ENCODE data around the gene IL37. TPM values are rescaled to one million over a fixed set of nuclear protein-coding genes. Genes with fewer than 3 reads are reported as not detected.

Gene IL37
- total and polyA plus RNA-seq, 2 of the 13 experiments (the other 11 are each of a cell fraction or from before 2014, with no cell fraction given) = not detected

DNA sequence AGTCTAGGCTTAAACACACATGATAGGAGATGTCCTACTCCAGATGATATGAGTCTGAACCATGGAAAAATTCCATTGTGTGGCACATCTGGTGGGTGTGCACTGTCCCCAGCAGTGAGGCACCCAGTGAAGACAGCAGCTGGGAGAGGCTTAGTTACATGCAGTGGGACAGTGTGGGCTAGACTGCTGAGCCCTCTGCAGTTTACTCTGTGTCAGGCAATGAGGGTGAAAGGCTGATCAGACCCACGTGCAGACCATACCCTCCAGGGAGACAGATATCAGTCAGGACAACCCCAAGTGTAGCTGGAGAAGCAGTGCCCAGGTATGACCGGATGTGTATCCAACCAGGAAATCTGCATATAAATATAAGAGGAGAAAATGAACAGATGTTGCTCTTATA lies 13.4 kb downstream of the IL37 start (continued):
- TF ChIP-seq ATF6 (CRISPR knock-in tag; conservative IDR thresholded peaks at IDR 0.05) = no peak
- no peak for TF ChIP-seq ZNF792 (CRISPR knock-in tag; IDR thresholded peaks at IDR 0.05)
- TF ChIP-seq, protein P1, sequence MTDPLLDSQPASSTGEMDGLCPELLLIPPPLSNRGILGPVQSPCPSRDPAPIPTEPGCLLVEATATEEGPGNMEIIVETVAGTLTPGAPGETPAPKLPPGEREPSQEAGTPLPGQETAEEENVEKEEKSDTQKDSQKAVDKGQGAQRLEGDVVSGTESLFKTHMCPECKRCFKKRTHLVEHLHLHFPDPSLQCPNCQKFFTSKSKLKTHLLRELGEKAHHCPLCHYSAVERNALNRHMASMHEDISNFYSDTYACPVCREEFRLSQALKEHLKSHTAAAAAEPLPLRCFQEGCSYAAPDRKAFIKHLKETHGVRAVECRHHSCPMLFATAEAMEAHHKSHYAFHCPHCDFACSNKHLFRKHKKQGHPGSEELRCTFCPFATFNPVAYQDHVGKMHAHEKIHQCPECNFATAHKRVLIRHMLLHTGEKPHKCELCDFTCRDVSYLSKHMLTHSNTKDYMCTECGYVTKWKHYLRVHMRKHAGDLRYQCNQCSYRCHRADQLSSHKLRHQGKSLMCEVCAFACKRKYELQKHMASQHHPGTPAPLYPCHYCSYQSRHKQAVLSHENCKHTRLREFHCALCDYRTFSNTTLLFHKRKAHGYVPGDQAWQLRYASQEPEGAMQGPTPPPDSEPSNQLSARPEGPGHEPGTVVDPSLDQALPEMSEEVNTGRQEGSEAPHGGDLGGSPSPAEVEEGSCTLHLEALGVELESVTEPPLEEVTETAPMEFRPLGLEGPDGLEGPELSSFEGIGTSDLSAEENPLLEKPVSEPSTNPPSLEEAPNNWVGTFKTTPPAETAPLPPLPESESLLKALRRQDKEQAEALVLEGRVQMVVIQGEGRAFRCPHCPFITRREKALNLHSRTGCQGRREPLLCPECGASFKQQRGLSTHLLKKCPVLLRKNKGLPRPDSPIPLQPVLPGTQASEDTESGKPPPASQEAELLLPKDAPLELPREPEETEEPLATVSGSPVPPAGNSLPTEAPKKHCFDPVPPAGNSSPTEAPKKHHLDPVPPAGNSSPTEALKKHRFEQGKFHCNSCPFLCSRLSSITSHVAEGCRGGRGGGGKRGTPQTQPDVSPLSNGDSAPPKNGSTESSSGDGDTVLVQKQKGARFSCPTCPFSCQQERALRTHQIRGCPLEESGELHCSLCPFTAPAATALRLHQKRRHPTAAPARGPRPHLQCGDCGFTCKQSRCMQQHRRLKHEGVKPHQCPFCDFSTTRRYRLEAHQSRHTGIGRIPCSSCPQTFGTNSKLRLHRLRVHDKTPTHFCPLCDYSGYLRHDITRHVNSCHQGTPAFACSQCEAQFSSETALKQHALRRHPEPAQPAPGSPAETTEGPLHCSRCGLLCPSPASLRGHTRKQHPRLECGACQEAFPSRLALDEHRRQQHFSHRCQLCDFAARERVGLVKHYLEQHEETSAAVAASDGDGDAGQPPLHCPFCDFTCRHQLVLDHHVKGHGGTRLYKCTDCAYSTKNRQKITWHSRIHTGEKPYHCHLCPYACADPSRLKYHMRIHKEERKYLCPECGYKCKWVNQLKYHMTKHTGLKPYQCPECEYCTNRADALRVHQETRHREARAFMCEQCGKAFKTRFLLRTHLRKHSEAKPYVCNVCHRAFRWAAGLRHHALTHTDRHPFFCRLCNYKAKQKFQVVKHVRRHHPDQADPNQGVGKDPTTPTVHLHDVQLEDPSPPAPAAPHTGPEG (CRISPR knock-in tag; IDR thresholded peaks at IDR 0.05) = no peak
- TF ChIP-seq GZF1 (CRISPR knock-in tag; IDR thresholded peaks at IDR 0.05) = no peak
- TF ChIP-seq, protein P2, sequence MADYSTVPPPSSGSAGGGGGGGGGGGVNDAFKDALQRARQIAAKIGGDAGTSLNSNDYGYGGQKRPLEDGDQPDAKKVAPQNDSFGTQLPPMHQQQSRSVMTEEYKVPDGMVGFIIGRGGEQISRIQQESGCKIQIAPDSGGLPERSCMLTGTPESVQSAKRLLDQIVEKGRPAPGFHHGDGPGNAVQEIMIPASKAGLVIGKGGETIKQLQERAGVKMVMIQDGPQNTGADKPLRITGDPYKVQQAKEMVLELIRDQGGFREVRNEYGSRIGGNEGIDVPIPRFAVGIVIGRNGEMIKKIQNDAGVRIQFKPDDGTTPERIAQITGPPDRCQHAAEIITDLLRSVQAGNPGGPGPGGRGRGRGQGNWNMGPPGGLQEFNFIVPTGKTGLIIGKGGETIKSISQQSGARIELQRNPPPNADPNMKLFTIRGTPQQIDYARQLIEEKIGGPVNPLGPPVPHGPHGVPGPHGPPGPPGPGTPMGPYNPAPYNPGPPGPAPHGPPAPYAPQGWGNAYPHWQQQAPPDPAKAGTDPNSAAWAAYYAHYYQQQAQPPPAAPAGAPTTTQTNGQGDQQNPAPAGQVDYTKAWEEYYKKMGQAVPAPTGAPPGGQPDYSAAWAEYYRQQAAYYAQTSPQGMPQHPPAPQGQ (CRISPR knock-in tag; IDR thresholded peaks at IDR 0.05; ENCODE audit: borderline replicate concordance) = no peak

All from HepG2 (cell line).